ENCODE data around the gene SPESP1. TPM values are rescaled to one million over a fixed set of nuclear protein-coding genes. Genes with fewer than 3 reads are reported as not detected.

The SPESP1 gene
- polyA plus RNA-seq, 1 of the 3 experiments (the other 2 are of a cell fraction) = not detected

GRCh38 chr15:68987676-68988075 lies 57.4 kb downstream of the SPESP1 start:
- H3K79me2 ChIP-seq (ENCODE audit: insufficient read depth) = no peaks in the 10 kb centered on the region
- H3K27ac ChIP-seq (ENCODE audit: low read depth in 2 of 2, low read length in 1 of 2) = no peak overlapping the region
- no peaks in the 10 kb centered on the region for H3K9me2 ChIP-seq
- 40% methylated on average over 1 of the region's 1 CpG for whole genome bisulfite sequencing (ENCODE audit: low lambda C conversion rate)
- no peak for DNase-seq
- no peak overlapping the region for H3K9ac ChIP-seq
- no peaks in the 10 kb centered on the region for H3K36me3 ChIP-seq (replicated peaks in 1 of 2; ENCODE audit: control insufficient read depth in 1 of 2, insufficient read depth in 2 of 2, low read length in 1 of 2)
- no peak overlapping the region for H3K4me2 ChIP-seq
- peaks cover 6% of the 10 kb centered on the region; the same call in 1 of the 2 replicates for H3K27me3 ChIP-seq (ENCODE audit: insufficient read depth)
- no peaks in the 10 kb centered on the region for H3K9me3 ChIP-seq
- ChIA-PET CTCF (interaction anchor here (1.2 kb wide), 1 partner anchor 13 kb away, joined by 4 read pairs; no protein-coding TSS in a partner anchor), POLR2A (no interaction called here)
- no peak overlapping the region for H3K4me3 ChIP-seq (ENCODE audit: low read depth in 2 of 2, low read length in 1 of 2)
- TF ChIP-seq EP300 (IDR thresholded peaks at IDR 0.05; ENCODE audit: borderline replicate concordance in 1 of 2, low read depth in 1 of 2, low read length in 1 of 2) = no peak
- TF ChIP-seq POLR2AphosphoS5 (IDR thresholded peaks at IDR 0.05; ENCODE audit: low read depth, low read length) = no peak
- TF ChIP-seq, protein P1, sequence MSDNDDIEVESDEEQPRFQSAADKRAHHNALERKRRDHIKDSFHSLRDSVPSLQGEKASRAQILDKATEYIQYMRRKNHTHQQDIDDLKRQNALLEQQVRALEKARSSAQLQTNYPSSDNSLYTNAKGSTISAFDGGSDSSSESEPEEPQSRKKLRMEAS (IDR thresholded peaks at IDR 0.05; ENCODE audit: low read depth) = no peak
- no peak for TF ChIP-seq RCOR1 (IDR thresholded peaks at IDR 0.05; ENCODE audit: low read length)
- TF ChIP-seq MEF2A (IDR thresholded peaks at IDR 0.05; ENCODE audit: borderline replicate concordance, low read depth) = no peak
- no peak for TF ChIP-seq CHD2 (IDR thresholded peaks at IDR 0.05; ENCODE audit: low read length, partially characterized antibody)
- TF ChIP-seq, protein P2, sequence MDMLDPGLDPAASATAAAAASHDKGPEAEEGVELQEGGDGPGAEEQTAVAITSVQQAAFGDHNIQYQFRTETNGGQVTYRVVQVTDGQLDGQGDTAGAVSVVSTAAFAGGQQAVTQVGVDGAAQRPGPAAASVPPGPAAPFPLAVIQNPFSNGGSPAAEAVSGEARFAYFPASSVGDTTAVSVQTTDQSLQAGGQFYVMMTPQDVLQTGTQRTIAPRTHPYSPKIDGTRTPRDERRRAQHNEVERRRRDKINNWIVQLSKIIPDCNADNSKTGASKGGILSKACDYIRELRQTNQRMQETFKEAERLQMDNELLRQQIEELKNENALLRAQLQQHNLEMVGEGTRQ (IDR thresholded peaks at IDR 0.05; ENCODE audit: borderline replicate concordance, low read depth, low read length) = no peak
- TF ChIP-seq, protein P3, sequence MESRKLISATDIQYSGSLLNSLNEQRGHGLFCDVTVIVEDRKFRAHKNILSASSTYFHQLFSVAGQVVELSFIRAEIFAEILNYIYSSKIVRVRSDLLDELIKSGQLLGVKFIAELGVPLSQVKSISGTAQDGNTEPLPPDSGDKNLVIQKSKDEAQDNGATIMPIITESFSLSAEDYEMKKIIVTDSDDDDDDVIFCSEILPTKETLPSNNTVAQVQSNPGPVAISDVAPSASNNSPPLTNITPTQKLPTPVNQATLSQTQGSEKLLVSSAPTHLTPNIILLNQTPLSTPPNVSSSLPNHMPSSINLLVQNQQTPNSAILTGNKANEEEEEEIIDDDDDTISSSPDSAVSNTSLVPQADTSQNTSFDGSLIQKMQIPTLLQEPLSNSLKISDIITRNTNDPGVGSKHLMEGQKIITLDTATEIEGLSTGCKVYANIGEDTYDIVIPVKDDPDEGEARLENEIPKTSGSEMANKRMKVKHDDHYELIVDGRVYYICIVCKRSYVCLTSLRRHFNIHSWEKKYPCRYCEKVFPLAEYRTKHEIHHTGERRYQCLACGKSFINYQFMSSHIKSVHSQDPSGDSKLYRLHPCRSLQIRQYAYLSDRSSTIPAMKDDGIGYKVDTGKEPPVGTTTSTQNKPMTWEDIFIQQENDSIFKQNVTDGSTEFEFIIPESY (IDR thresholded peaks at IDR 0.05; ENCODE audit: borderline replicate concordance, low read depth) = no peak
- TF ChIP-seq YY1 (IDR thresholded peaks at IDR 0.05; ENCODE audit: low read depth) = no peak
- TF ChIP-seq MXI1 (IDR thresholded peaks at IDR 0.05; ENCODE audit: low read depth, low read length) = no peak
- peaks cover 0 to 23% of the 10 kb centered on the region in 2 experiments; a peak in 2 of 4 replicates for H3K4me1 ChIP-seq (ENCODE audit: control insufficient read depth in 1 of 2, insufficient read depth in 2 of 2, low read depth in 1 of 2, low read length in 1 of 2)
- no peaks in the 10 kb centered on the region for H3F3A ChIP-seq (replicated peaks; ENCODE audit: insufficient read depth)
- no peak overlapping the region for H2AFZ ChIP-seq (ENCODE audit: low read depth)
- no peaks in the 10 kb centered on the region for H4K20me1 ChIP-seq (ENCODE audit: insufficient read depth)

DNA sequence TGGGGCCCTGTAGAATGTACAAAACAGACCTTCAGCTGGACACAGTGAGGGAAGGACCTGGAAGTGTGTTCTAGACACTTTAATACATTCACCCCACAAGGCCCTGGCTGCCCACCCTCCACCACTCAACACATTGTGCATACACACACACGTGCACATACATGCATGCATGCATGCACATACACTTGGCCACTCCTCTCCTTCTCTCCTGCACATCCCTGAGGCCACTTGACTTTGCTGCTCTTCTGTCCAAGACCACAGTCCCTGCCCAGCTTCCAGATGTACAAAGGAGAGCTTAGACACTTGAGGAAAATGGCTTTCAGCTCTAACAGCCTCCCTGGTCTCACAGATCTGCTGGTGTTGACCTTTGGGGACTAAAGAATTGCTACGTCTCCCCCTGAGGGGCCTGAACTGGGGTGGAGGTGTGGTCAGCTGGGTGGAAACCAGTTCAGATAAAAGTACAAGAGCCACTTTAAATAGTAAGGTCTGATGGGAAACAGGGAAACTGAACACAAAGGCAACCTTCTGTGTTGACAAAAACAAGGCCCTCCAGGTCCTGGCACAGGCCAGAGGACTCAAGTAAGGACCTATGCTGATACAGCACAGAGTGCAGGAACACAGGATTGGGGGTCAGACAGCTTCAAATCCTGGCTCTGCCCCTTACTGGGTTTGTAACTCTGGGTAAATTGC lies 59.4 kb downstream of the SPESP1 start:
- Histone ChIP-seq H3K27me3 (ENCODE audit: insufficient read depth) (peaks cover 6% of the 10 kb centered on the region; the same call in 1 of the 2 replicates), H3K9me3 (no peaks in the 10 kb centered on the region), H3K9ac (no peak overlapping the region), H3K4me1 (ENCODE audit: control insufficient read depth in 1 of 2, insufficient read depth in 2 of 2, low read depth in 1 of 2, low read length in 1 of 2) (peaks cover 0 to 30% of the 10 kb centered on the region in 2 experiments; a peak in 2 of 4 replicates), H3K79me2 (ENCODE audit: insufficient read depth) (no peaks in the 10 kb centered on the region), H3K27ac (ENCODE audit: low read depth in 2 of 2, low read length in 1 of 2) (no peak overlapping the region), H2AFZ (ENCODE audit: low read depth) (no peak overlapping the region), H4K20me1 (ENCODE audit: insufficient read depth) (no peaks in the 10 kb centered on the region), H3K4me3 (ENCODE audit: low read depth in 2 of 2, low read length in 1 of 2) (no peak overlapping the region), H3K9me2 (no peaks in the 10 kb centered on the region), H3F3A (replicated peaks; ENCODE audit: insufficient read depth) (no peaks in the 10 kb centered on the region), H3K4me2 (no peak overlapping the region), H3K36me3 (replicated peaks in 1 of 2; ENCODE audit: control insufficient read depth in 1 of 2, insufficient read depth in 2 of 2, low read length in 1 of 2) (no peaks in the 10 kb centered on the region)
- DNase-seq = no peak
- POLR2A ChIA-PET = no interaction called here
- CTCF ChIA-PET = interaction anchor here (1.4 kb wide), 1 partner anchor 65 kb away, joined by 6 read pairs; no protein-coding TSS in a partner anchor
- 29% methylated on average over 2 of the region's 2 CpGs for WGBS (ENCODE audit: low lambda C conversion rate)
- no peak for TF ChIP-seq REST (IDR thresholded peaks at IDR 0.05; ENCODE audit: low read depth, low read length)
- TF ChIP-seq RXRA (IDR thresholded peaks at IDR 0.05; ENCODE audit: borderline replicate concordance, low read depth) = no peak
- no peak for TF ChIP-seq RFX5 (IDR thresholded peaks at IDR 0.05; ENCODE audit: low read length)
- no peak for TF ChIP-seq TCF12 (IDR thresholded peaks at IDR 0.05)
- TF ChIP-seq NFIC (IDR thresholded peaks at IDR 0.05; ENCODE audit: borderline replicate concordance) = no peak
- no peak for TF ChIP-seq POLR2AphosphoS5 (IDR thresholded peaks at IDR 0.05; ENCODE audit: low read depth, low read length)
- no peak for TF ChIP-seq SMC3 (IDR thresholded peaks at IDR 0.05; ENCODE audit: low read depth, low read length)
- no peak for TF ChIP-seq EP300 (IDR thresholded peaks at IDR 0.05; ENCODE audit: borderline replicate concordance in 1 of 2, low read depth in 1 of 2, low read length in 1 of 2)
- TF ChIP-seq, protein P2 (IDR thresholded peaks at IDR 0.05; ENCODE audit: borderline replicate concordance, low read depth, low read length) = no peak
